ENCODE measurements around the gene NOL6. TPM values are rescaled to one million over a fixed set of nuclear protein-coding genes. Genes with fewer than 3 reads are reported as not detected.

NOL6 gene
- total and polyA plus RNA-seq, 10 donors = 20.0 to 48.1 (median 26.5) TPM

DNA sequence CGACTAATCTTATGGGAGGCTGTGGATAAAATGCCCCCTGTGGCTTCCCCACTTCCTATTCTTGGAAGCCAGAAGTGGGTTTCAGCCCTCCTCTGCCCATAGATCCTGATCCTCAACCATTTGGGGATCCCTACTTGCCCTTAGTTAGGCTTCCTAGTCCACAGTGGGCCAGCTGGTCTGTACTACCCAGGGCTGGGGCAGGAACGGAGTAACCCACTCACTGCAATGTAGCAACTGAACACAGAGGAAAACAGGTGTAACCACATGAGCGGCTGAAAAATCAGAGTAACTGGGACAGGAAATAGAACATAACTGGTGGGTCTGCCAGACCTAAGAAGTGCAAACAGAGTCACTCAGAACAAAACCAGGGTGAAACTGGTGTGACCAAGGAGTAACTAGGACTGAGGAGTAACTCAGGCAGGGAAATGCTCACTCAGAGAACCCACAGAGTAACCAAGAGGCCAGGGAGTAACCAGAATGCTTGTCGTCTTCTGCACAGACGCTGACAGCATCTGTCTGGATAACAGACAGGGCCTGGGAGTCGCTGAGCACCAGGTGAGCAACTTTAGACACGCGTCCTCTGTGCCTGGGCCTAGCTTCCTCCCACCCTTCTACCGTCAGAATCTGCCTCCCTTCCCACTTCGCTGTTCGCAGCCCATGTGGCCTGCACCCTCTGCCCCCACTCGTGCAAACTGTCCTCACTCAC lies 27.3 kb downstream of the NOL6 start:
- DNase-seq = no peak
- Histone ChIP-seq H3K27me3 (replicated peaks in 1 of 7) (peaks cover 0 to 24% (median 0%) of the 10 kb centered on the region in 7 donors), H3K27ac (peak overlapping the region; percentile 46 to 90 (median 86)), H3K4me1 (peaks cover 19 to 77% (median 53%) of the 10 kb centered on the region in 6 donors), H3K4me3 (peak overlapping the region; percentile 33 to 76 (median 52)), H3K9me3 (no peaks in the 10 kb centered on the region), H3K36me3 (peaks cover 0 to 27% (median 11%) of the 10 kb centered on the region in 6 donors)
- TF ChIP-seq, protein P1, sequence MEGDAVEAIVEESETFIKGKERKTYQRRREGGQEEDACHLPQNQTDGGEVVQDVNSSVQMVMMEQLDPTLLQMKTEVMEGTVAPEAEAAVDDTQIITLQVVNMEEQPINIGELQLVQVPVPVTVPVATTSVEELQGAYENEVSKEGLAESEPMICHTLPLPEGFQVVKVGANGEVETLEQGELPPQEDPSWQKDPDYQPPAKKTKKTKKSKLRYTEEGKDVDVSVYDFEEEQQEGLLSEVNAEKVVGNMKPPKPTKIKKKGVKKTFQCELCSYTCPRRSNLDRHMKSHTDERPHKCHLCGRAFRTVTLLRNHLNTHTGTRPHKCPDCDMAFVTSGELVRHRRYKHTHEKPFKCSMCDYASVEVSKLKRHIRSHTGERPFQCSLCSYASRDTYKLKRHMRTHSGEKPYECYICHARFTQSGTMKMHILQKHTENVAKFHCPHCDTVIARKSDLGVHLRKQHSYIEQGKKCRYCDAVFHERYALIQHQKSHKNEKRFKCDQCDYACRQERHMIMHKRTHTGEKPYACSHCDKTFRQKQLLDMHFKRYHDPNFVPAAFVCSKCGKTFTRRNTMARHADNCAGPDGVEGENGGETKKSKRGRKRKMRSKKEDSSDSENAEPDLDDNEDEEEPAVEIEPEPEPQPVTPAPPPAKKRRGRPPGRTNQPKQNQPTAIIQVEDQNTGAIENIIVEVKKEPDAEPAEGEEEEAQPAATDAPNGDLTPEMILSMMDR (IDR thresholded peaks at IDR 0.05 in 8 of 11, conservative IDR thresholded peaks at IDR 0.05 in 3 of 11) = no peak
- TF ChIP-seq POLR2A (IDR thresholded peaks at IDR 0.05) (no peak), POLR2AphosphoS5 (IDR thresholded peaks at IDR 0.05) (no peak)
- intact Hi-C loops (cut with DNase I; ENCODE audit: low total_unique reads) = no loop called here
- WGBS, 5 donors = 18 to 32% (median 26%) methylated on average over 9 to 12 of the region's 12 CpGs

DNA sequence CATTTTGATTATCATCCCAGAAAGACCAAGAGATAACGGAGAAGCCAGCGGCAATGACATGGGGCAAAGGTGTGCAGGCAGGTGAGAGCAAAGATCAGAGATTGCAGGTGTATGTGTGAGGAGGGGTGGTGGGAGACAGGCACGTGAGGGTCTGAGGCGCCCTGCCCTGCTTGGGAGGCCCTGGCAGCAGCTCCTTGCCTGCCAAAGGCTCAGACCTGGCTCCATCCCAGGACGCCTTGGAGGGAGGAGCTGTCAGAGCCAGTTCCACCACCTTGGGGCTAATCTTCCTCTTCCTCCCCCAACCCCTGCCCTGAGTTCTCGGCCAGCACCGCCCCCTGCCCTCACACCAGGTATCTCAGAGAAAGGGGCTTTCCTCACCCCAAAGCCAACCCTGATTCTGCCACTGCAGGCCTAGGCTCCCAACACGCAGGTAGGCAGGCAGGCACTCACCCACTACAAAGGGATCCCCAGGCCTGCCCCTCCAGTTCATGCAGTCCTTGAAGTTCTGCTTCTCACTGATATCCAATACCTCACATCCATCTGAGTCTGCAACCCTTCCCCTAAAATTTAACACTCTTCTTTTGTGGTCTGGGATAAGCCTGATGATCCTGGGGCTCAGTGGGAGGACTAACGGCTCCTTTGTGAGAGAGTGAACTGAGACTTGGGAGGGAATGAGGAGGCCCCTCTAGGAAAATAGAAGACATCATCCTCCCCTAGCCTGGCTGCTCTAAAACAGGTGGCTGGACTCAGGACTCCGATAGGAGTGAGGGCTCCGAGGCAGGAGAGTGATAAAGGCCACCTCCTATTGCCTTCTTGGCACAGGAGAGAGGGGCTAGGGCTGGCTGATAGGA lies 28.1 kb downstream of the NOL6 start:
- TF ChIP-seq, protein P1 (IDR thresholded peaks at IDR 0.05 in 8 of 11, conservative IDR thresholded peaks at IDR 0.05 in 3 of 11) = no peak
- no peak for TF ChIP-seq POLR2AphosphoS5 (IDR thresholded peaks at IDR 0.05)
- TF ChIP-seq POLR2A (IDR thresholded peaks at IDR 0.05) = no peak
- H3K36me3 ChIP-seq = peaks cover 0 to 35% (median 11%) of the 10 kb centered on the region in 6 donors
- DNase-seq = no peak
- H3K4me1 ChIP-seq = peaks cover 19 to 78% (median 53%) of the 10 kb centered on the region in 6 donors
- H3K9me3 ChIP-seq = no peaks in the 10 kb centered on the region
- WGBS, 5 donors = 67 to 81% (median 74%) methylated on average over 10 to 11 of the region's 11 CpGs
- intact Hi-C loops (cut with DNase I; ENCODE audit: low total_unique reads) = no loop called here
- H3K27me3 ChIP-seq (replicated peaks in 1 of 7) = peaks cover 0 to 24% (median 0%) of the 10 kb centered on the region in 7 donors
- peak overlapping the region; percentile 46 to 90 (median 86) for H3K27ac ChIP-seq
- H3K4me3 ChIP-seq = peak overlapping the region; percentile 33 to 76 (median 52)

DNA sequence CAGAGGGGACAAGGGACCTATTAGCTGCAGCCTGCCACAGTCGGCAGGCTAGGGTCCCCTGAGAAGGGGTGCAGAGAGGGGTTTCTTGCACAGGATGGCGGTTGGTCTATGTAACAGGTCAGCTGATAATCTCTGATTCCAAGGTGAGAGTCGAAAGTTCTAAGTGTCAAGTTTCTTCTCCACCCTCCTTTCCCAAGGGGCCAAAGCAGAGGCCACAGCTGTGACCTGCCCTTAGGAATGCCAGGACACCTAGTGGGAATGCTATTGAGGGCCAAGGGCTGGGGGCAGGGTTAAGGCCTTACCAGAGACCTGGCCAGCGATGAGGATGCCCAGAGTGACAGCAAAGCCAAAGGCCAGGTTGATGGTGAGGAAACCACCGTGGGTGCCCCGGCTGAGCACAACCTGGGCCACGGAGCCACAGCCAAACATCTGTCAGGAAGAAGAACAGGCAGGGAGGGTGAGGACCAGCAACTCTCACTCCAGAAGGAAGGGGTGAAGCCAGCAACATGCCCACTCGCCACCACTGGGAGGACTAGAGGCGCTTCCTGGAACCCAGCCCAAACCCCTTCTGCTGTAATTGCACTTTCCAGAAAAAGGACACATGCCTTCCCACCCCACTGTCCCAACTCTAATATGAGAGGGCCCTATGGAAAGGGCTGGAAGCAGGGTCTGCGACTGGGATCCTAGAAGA lies 30.1 kb downstream of the NOL6 start:
- peaks cover 0 to 18% (median 0%) of the 10 kb centered on the region in 7 donors for H3K27me3 ChIP-seq (replicated peaks in 1 of 7)
- 66 to 77% (median 70%) methylated on average over 10 of the region's 10 CpGs for WGBS, 5 donors
- TF ChIP-seq POLR2A (IDR thresholded peaks at IDR 0.05) (no peak), POLR2AphosphoS5 (IDR thresholded peaks at IDR 0.05) (no peak)
- TF ChIP-seq, protein P1 (IDR thresholded peaks at IDR 0.05 in 8 of 11, conservative IDR thresholded peaks at IDR 0.05 in 3 of 11) = no peak
- no peak for DNase-seq
- peaks cover 19 to 85% (median 57%) of the 10 kb centered on the region in 6 donors for H3K4me1 ChIP-seq
- intact Hi-C loops (cut with DNase I; ENCODE audit: low total_unique reads) = no loop called here
- peaks cover 0 to 37% (median 11%) of the 10 kb centered on the region in 6 donors for H3K36me3 ChIP-seq
- peak overlapping the region in 6 of 8 donors; percentile 3 to 90 (median 86) for H3K27ac ChIP-seq
- no peaks in the 10 kb centered on the region for H3K9me3 ChIP-seq
- peak overlapping the region in 2 of 8 donors; percentile 56 to 76 for H3K4me3 ChIP-seq
